ENCODE results near the gene CFAP58.

Gene CFAP58

GRCh38 chr10:104317269-104317710 lies 36.3 kb upstream of the CFAP58 start:
- Mint-ChIP-seq H3K9me3 (no peaks in the 10 kb centered on the region), H3K4me1 (ENCODE audit: low read depth) (peaks cover 30% of the 10 kb centered on the region), H3K27ac (no peak overlapping the region), H3K36me3 (ENCODE audit: low read depth) (peaks cover 19% of the 10 kb centered on the region), H3K27me3 (ENCODE audit: low read depth) (no peaks in the 10 kb centered on the region), H3K4me3 (no peak overlapping the region)
- no peak for DNase-seq (ENCODE audit: low spot score)

- H3K27ac Mint-ChIP-seq = peak overlapping the region; percentile 38
- H3K36me3 Mint-ChIP-seq (ENCODE audit: low read depth) = peaks cover 19% of the 10 kb centered on the region
- H3K4me1 Mint-ChIP-seq (ENCODE audit: low read depth) = peaks cover 35% of the 10 kb centered on the region
- no peaks in the 10 kb centered on the region for H3K9me3 Mint-ChIP-seq
- H3K27me3 Mint-ChIP-seq (ENCODE audit: low read depth) = no peaks in the 10 kb centered on the region
- no peak overlapping the region for H3K4me3 Mint-ChIP-seq
- DNase-seq (ENCODE audit: low spot score) = no peak
Observed at GRCh38 chr10:104317726-104318299, 35.8 kb upstream of the CFAP58 start.

GRCh38 chr10:104318326-104318725 lies 35.3 kb upstream of the CFAP58 start:
- Mint-ChIP-seq H3K27me3 (ENCODE audit: low read depth) (no peaks in the 10 kb centered on the region), H3K36me3 (ENCODE audit: low read depth) (peaks cover 15% of the 10 kb centered on the region), H3K4me1 (ENCODE audit: low read depth) (peaks cover 40% of the 10 kb centered on the region), H3K9me3 (no peaks in the 10 kb centered on the region), H3K27ac (no peak overlapping the region), H3K4me3 (no peak overlapping the region)
- no peak for DNase-seq (ENCODE audit: low spot score)

- DNase-seq (ENCODE audit: low spot score) = no peak
- Mint-ChIP-seq H3K9me3 (no peaks in the 10 kb centered on the region), H3K27me3 (ENCODE audit: low read depth) (no peaks in the 10 kb centered on the region), H3K4me3 (no peak overlapping the region), H3K36me3 (ENCODE audit: low read depth) (peaks cover 12% of the 10 kb centered on the region), H3K27ac (peak overlapping the region; percentile 17), H3K4me1 (ENCODE audit: low read depth) (peaks cover 47% of the 10 kb centered on the region)
Observed at GRCh38 chr10:104318810-104319741, 34.6 kb upstream of the CFAP58 start.

- H3K9me3 Mint-ChIP-seq = no peaks in the 10 kb centered on the region
- no peak for DNase-seq (ENCODE audit: low spot score)
- H3K4me1 Mint-ChIP-seq (ENCODE audit: low read depth) = peaks cover 62% of the 10 kb centered on the region
- peak overlapping the region; percentile 87 for H3K27ac Mint-ChIP-seq
- H3K27me3 Mint-ChIP-seq (ENCODE audit: low read depth) = no peaks in the 10 kb centered on the region
- peaks cover 16% of the 10 kb centered on the region for H3K36me3 Mint-ChIP-seq (ENCODE audit: low read depth)
- no peak overlapping the region for H3K4me3 Mint-ChIP-seq
Observed at GRCh38 chr10:104321226-104321625, 32.4 kb upstream of the CFAP58 start.

- H3K4me1 Mint-ChIP-seq (ENCODE audit: low read depth) = peaks cover 68% of the 10 kb centered on the region
- peak overlapping the region; percentile 57 for H3K4me3 Mint-ChIP-seq
- no peaks in the 10 kb centered on the region for H3K9me3 Mint-ChIP-seq
- H3K36me3 Mint-ChIP-seq (ENCODE audit: low read depth) = peaks cover 19% of the 10 kb centered on the region
- H3K27ac Mint-ChIP-seq = peak overlapping the region; percentile 87
- H3K27me3 Mint-ChIP-seq (ENCODE audit: low read depth) = no peaks in the 10 kb centered on the region
- DNase-seq (ENCODE audit: low spot score) = no peak
Observed at GRCh38 chr10:104321725-104322415, 31.8 kb upstream of the CFAP58 start.

GRCh38 chr10:104322416-104322782 lies 31.2 kb upstream of the CFAP58 start:
- Mint-ChIP-seq H3K36me3 (ENCODE audit: low read depth) (peaks cover 19% of the 10 kb centered on the region), H3K4me3 (peak overlapping the region; percentile 57), H3K27ac (peak overlapping the region; percentile 87), H3K27me3 (ENCODE audit: low read depth) (no peaks in the 10 kb centered on the region), H3K4me1 (ENCODE audit: low read depth) (peaks cover 73% of the 10 kb centered on the region), H3K9me3 (no peaks in the 10 kb centered on the region)
- no peak for DNase-seq (ENCODE audit: low spot score)

GRCh38 chr10:104323085-104323484 lies 30.5 kb upstream of the CFAP58 start:
- H3K27ac Mint-ChIP-seq = peak overlapping the region; percentile 87
- no peaks in the 10 kb centered on the region for H3K9me3 Mint-ChIP-seq
- no peak for DNase-seq (ENCODE audit: low spot score)
- H3K27me3 Mint-ChIP-seq (ENCODE audit: low read depth) = no peaks in the 10 kb centered on the region
- H3K4me3 Mint-ChIP-seq = peak overlapping the region; percentile 72
- peaks cover 75% of the 10 kb centered on the region for H3K4me1 Mint-ChIP-seq (ENCODE audit: low read depth)
- peaks cover 19% of the 10 kb centered on the region for H3K36me3 Mint-ChIP-seq (ENCODE audit: low read depth)

- no peaks in the 10 kb centered on the region for H3K27me3 Mint-ChIP-seq (ENCODE audit: low read depth)
- H3K4me1 Mint-ChIP-seq (ENCODE audit: low read depth) = peaks cover 80% of the 10 kb centered on the region
- peak overlapping the region; percentile 79 for H3K27ac Mint-ChIP-seq
- H3K4me3 Mint-ChIP-seq = peak overlapping the region; percentile 72
- peaks cover 19% of the 10 kb centered on the region for H3K36me3 Mint-ChIP-seq (ENCODE audit: low read depth)
- no peak for DNase-seq (ENCODE audit: low spot score)
- no peaks in the 10 kb centered on the region for H3K9me3 Mint-ChIP-seq
Observed at GRCh38 chr10:104323760-104324201, 29.9 kb upstream of the CFAP58 start.

GRCh38 chr10:104324221-104324686 lies 29.4 kb upstream of the CFAP58 start:
- Mint-ChIP-seq H3K4me3 (peak overlapping the region; percentile 72), H3K36me3 (ENCODE audit: low read depth) (peaks cover 19% of the 10 kb centered on the region), H3K27ac (peak overlapping the region; percentile 79), H3K4me1 (ENCODE audit: low read depth) (peaks cover 82% of the 10 kb centered on the region), H3K9me3 (no peaks in the 10 kb centered on the region), H3K27me3 (ENCODE audit: low read depth) (no peaks in the 10 kb centered on the region)
- DNase-seq (ENCODE audit: low spot score) = no peak

GRCh38 chr10:104324931-104325330 lies 28.7 kb upstream of the CFAP58 start:
- Mint-ChIP-seq H3K9me3 (no peaks in the 10 kb centered on the region), H3K4me3 (peak overlapping the region; percentile 72), H3K27me3 (ENCODE audit: low read depth) (no peaks in the 10 kb centered on the region), H3K36me3 (ENCODE audit: low read depth) (peaks cover 19% of the 10 kb centered on the region), H3K4me1 (ENCODE audit: low read depth) (peaks cover 83% of the 10 kb centered on the region), H3K27ac (peak overlapping the region; percentile 45)
- no peak for DNase-seq (ENCODE audit: low spot score)

- Mint-ChIP-seq H3K4me1 (ENCODE audit: low read depth) (peaks cover 84% of the 10 kb centered on the region), H3K27me3 (ENCODE audit: low read depth) (no peaks in the 10 kb centered on the region)
Observed at GRCh38 chr10:104325436-104326435, 27.9 kb upstream of the CFAP58 start.

More at GRCh38 chr10:104325436-104326435, 27.9 kb upstream of the CFAP58 start:
- H3K36me3 Mint-ChIP-seq (ENCODE audit: low read depth) = peaks cover 19% of the 10 kb centered on the region
- H3K27ac Mint-ChIP-seq = peak overlapping the region; percentile 66
- DNase-seq (ENCODE audit: low spot score) = no peak
- no peaks in the 10 kb centered on the region for H3K9me3 Mint-ChIP-seq
- H3K4me3 Mint-ChIP-seq = peak overlapping the region; percentile 42
